Measurements from ENCODE around the gene GPD1.

GRCh38 chr12:50087151-50087550 is 16.7 kb upstream of the GPD1 start:
- no peak for TF ChIP-seq POLR2A (IDR thresholded peaks at IDR 0.05)
- TF ChIP-seq CTCF (IDR thresholded peaks at IDR 0.05), result no peak

Measured in tibial nerve (tissue), 3 donors.